ENCODE data around the gene PPP3CA. TPM values are rescaled to one million over a fixed set of nuclear protein-coding genes. Genes with fewer than 3 reads are reported as not detected.

Gene PPP3CA
- total RNA-seq, 4 donors from 2014 or later, result 19.0 to 39.6 (median 20.3) TPM

DNA sequence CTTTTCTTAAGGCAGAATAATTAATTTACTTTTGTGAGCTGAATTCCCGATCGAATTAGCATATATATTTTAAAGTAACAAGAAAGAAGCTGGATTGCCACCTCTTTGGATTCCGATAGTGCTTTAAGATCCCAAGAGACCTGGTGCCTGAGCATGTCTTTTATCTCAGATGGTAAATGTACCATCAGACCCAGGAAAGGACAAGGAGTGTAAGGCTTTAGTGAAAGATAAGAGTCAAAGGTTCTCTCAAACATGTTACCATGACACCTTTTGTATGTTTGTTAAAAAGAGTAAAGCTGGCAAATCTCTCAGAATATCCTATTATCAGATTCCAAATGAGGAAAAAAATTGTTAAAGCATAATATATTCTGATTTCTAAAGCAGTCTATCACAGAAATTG, 198.8 kb downstream of the PPP3CA start:
- Histone ChIP-seq H3K4me1 (no peaks in the 10 kb centered on the region), H3K36me3 (no peaks in the 10 kb centered on the region), H3K4me3 (no peak overlapping the region), H3K9me3 (no peaks in the 10 kb centered on the region), H3K27ac (no peak overlapping the region), H3K27me3 (no peaks in the 10 kb centered on the region)
- no peak for DNase-seq
- no peak for TF ChIP-seq POLR2A (IDR thresholded peaks at IDR 0.05)
- TF ChIP-seq, protein P1, sequence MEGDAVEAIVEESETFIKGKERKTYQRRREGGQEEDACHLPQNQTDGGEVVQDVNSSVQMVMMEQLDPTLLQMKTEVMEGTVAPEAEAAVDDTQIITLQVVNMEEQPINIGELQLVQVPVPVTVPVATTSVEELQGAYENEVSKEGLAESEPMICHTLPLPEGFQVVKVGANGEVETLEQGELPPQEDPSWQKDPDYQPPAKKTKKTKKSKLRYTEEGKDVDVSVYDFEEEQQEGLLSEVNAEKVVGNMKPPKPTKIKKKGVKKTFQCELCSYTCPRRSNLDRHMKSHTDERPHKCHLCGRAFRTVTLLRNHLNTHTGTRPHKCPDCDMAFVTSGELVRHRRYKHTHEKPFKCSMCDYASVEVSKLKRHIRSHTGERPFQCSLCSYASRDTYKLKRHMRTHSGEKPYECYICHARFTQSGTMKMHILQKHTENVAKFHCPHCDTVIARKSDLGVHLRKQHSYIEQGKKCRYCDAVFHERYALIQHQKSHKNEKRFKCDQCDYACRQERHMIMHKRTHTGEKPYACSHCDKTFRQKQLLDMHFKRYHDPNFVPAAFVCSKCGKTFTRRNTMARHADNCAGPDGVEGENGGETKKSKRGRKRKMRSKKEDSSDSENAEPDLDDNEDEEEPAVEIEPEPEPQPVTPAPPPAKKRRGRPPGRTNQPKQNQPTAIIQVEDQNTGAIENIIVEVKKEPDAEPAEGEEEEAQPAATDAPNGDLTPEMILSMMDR (IDR thresholded peaks at IDR 0.05), result no peak

DNA sequence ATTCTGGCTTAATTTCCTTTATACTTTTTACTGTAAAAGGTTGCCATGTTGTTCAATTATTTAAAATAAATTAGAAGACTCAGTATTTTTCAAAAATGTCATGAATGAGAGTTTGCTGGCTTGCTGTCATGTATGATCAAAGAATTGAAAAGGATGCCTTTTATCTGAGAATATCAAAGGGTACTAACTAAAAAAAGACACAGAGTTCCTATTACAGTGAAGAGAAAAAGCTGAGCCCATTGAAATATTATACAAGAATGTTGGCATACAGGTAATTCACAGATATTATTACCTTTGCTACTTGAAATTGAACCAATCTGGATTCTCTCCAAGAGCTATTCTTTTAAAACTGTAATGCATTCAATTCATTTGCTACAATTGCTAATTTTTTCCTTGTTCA, 200.0 kb downstream of the PPP3CA start:
- Histone ChIP-seq H3K27me3 (no peaks in the 10 kb centered on the region), H3K36me3 (no peaks in the 10 kb centered on the region), H3K4me3 (no peak overlapping the region), H3K27ac (no peak overlapping the region), H3K9me3 (no peaks in the 10 kb centered on the region), H3K4me1 (no peaks in the 10 kb centered on the region)
- TF ChIP-seq POLR2A (IDR thresholded peaks at IDR 0.05), result no peak
- TF ChIP-seq, protein P1 (IDR thresholded peaks at IDR 0.05), result no peak
- no peak for DNase-seq

DNA sequence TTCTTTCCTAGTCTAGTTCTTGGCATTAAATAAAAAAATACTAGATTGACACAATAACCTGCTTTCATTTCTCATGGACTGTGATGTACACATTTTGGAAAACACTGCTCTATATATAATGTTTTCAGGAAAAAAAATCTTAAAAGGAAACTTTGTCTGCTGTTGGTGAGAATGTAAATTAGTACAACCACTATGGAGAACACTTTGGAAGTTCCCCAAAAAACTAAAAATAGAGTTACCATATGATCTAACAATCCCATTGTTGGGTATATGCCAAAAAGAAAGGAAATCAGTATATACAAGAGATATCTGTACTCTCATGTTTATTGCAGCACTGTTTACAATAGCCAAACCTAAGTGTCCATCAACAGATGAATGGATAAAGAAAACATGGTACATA, 202.3 kb downstream of the PPP3CA start:
- no peak for TF ChIP-seq POLR2A (IDR thresholded peaks at IDR 0.05)
- TF ChIP-seq, protein P1 (IDR thresholded peaks at IDR 0.05), result no peak
- Histone ChIP-seq H3K27ac (no peak overlapping the region), H3K27me3 (no peaks in the 10 kb centered on the region), H3K4me1 (peaks cover 0 to 4% (median 0%) of the 10 kb centered on the region in 4 donors), H3K9me3 (no peaks in the 10 kb centered on the region), H3K4me3 (no peak overlapping the region), H3K36me3 (no peaks in the 10 kb centered on the region)
- no peak for DNase-seq

GRCh38 chr4:101142259-101142658, 205.1 kb downstream of the PPP3CA start:
- no peak for DNase-seq
- no peak overlapping the region for H3K4me3 ChIP-seq
- no peaks in the 10 kb centered on the region for H3K9me3 ChIP-seq
- no peak for TF ChIP-seq POLR2A (IDR thresholded peaks at IDR 0.05)
- TF ChIP-seq, protein P1 (IDR thresholded peaks at IDR 0.05), result no peak
- H3K27me3 ChIP-seq, result no peaks in the 10 kb centered on the region
- H3K4me1 ChIP-seq, result peaks cover 0 to 4% (median 0%) of the 10 kb centered on the region in 4 donors
- H3K36me3 ChIP-seq, result no peaks in the 10 kb centered on the region
- no peak overlapping the region for H3K27ac ChIP-seq

- peaks cover 0 to 4% (median 0%) of the 10 kb centered on the region in 4 donors for H3K4me1 ChIP-seq
- H3K36me3 ChIP-seq, result no peaks in the 10 kb centered on the region
- DNase-seq, result no peak
- H3K9me3 ChIP-seq, result no peaks in the 10 kb centered on the region
- TF ChIP-seq POLR2A (IDR thresholded peaks at IDR 0.05), result no peak
- TF ChIP-seq, protein P1 (IDR thresholded peaks at IDR 0.05), result no peak
- no peaks in the 10 kb centered on the region for H3K27me3 ChIP-seq
- H3K4me3 ChIP-seq, result no peak overlapping the region
- H3K27ac ChIP-seq, result no peak overlapping the region
These were observed 205.5 kb downstream of the PPP3CA start for GRCh38 chr4:101141855-101142254.

GRCh38 chr4:101141230-101141629, 206.1 kb downstream of the PPP3CA start:
- no peak overlapping the region for H3K27ac ChIP-seq
- H3K9me3 ChIP-seq, result no peaks in the 10 kb centered on the region
- H3K36me3 ChIP-seq, result no peaks in the 10 kb centered on the region
- no peak for TF ChIP-seq POLR2A (IDR thresholded peaks at IDR 0.05)
- TF ChIP-seq, protein P1 (IDR thresholded peaks at IDR 0.05), result no peak
- DNase-seq, result no peak
- no peaks in the 10 kb centered on the region for H3K27me3 ChIP-seq
- peaks cover 0 to 4% (median 0%) of the 10 kb centered on the region in 4 donors for H3K4me1 ChIP-seq
- no peak overlapping the region for H3K4me3 ChIP-seq

Measured in Peyer's patch (tissue), 4 donors.